Endothelial cell of umbilical vein (primary cell): ENCODE data around the gene SPATA6L.

ENCODE experiments used
- EZH2 ChIP-seq: IDR thresholded peaks from 2 replicates; pipeline ENCODE4 v1.6.1; 2012; ENCODE audit warnings: borderline replicate concordance, low read depth, mild to moderate bottlenecking, moderate library complexity, low read length, inconsistent platforms; ENCODE audit not compliant: severe bottlenecking
- JUN ChIP-seq: IDR thresholded peaks from 2 replicates; pipeline ENCODE4 v1.6.1; 2011; ENCODE audit warnings: borderline replicate concordance, low read depth; ENCODE audit not compliant: insufficient read length, insufficient read depth
- POLR2A ChIP-seq: IDR thresholded peaks from 2 replicates; pipeline ENCODE4 v1.6.1; 2012; ENCODE audit warnings: low read depth, mild to moderate bottlenecking, control low read depth, low read length

- TF ChIP-seq POLR2A (no peak), EZH2 (no peak), JUN (no peak)
Measured at GRCh38 chr9:4581035-4581760, 85.1 kb downstream of the SPATA6L start.
